Measurements from ENCODE around the gene ATP1A4.

GRCh38 chr1:160220301-160220700 is 68.9 kb downstream of the ATP1A4 start:
- no peak for TF ChIP-seq RARB (CRISPR knock-in tag; IDR thresholded peaks at IDR 0.05)
- TF ChIP-seq ZFP30 (CRISPR knock-in tag; IDR thresholded peaks at IDR 0.05), result no peak
- no peak for TF ChIP-seq ZC3H10 (CRISPR knock-in tag; IDR thresholded peaks at IDR 0.05)
- TF ChIP-seq CREB5 (CRISPR knock-in tag; IDR thresholded peaks at IDR 0.05; ENCODE audit: low read depth), result no peak
- no peak for TF ChIP-seq PATZ1 (CRISPR knock-in tag; IDR thresholded peaks at IDR 0.05; ENCODE audit: borderline replicate concordance)
- TF ChIP-seq ESRRG (CRISPR knock-in tag; IDR thresholded peaks at IDR 0.05), result no peak

Data from SK-N-SH treated with all-trans-retinoic acid at 6 μM for 48 hours (cell line).